Measurements from ENCODE around the gene EAF1. TPM values are rescaled to one million over a fixed set of nuclear protein-coding genes. Genes with fewer than 3 reads are reported as not detected.
"Not testable (repeated sequence)": the region's sequence is repeated elsewhere in the genome, so short reads cannot be mapped to it uniquely, and the experiment has no call there.

EAF1 gene
- total and polyA plus RNA-seq, 2 donors (not counting 1 experiment from before 2014, with no cell fraction given), result 8.3 to 19.8 TPM

GRCh38 chr3:15385901-15386653 lies 41.3 kb upstream of the EAF1 start:
- peak overlapping the region; percentile 32 for H3K4me3 Mint-ChIP-seq
- DNase-seq (no peak), ATAC-seq (ENCODE audit: low read depth) (no peak)
- H3K4me1 Mint-ChIP-seq, result peaks cover 85% of the 10 kb centered on the region
- Histone ChIP-seq H3K4me1 (ENCODE audit: control insufficient read depth in 2 of 2, insufficient read depth in 2 of 2, low read length in 2 of 2) (peaks cover 81 to 98% of the 10 kb centered on the region in 2 donors), H4K20me1 (ENCODE audit: control insufficient read depth, insufficient read depth, low read length, poor library complexity, severe bottlenecking) (no peaks in the 10 kb centered on the region), H3K27ac (ENCODE audit: low read length in 2 of 2) (peak overlapping the region; percentile 83 to 85), H3K4me3 (ENCODE audit: control extremely low read depth in 1 of 5, extremely low read depth in 1 of 5, insufficient read depth in 1 of 5, low read depth in 2 of 5, low read length in 4 of 5) (no peak overlapping the region), H3K27me3 (replicated peaks in 1 of 4; ENCODE audit: control extremely low read depth in 1 of 4, control insufficient read depth in 3 of 4, insufficient read depth in 4 of 4, low read length in 3 of 4) (no peaks in the 10 kb centered on the region), H3K4me2 (replicated peaks; ENCODE audit: low read depth, low read length, poor library complexity, severe bottlenecking) (peak overlapping the region; percentile 13), H3K9me3 (ENCODE audit: control extremely low read depth in 1 of 3, control insufficient read depth in 2 of 3, insufficient read depth in 1 of 3, low read length in 2 of 3) (peaks cover 0 to 7% (median 5%) of the 10 kb centered on the region in 3 donors), H3K36me3 (replicated peaks in 1 of 2; ENCODE audit: control extremely low read depth in 1 of 2, control insufficient read depth in 1 of 2, extremely low read depth in 1 of 2, insufficient read depth in 2 of 2, low read length in 1 of 2) (no peaks in the 10 kb centered on the region), H3K79me2 (ENCODE audit: control insufficient read depth, insufficient read depth, low read length) (peaks cover 14% of the 10 kb centered on the region), H3K9ac (ENCODE audit: low read length) (peak overlapping the region; percentile 25), H2AFZ (ENCODE audit: insufficient read depth, low read depth, low read length, poor library complexity, severe bottlenecking) (no peak overlapping the region)
- ChIA-PET CTCF (interaction anchor here (0.5 to 6.8 kb wide), 13 partner anchors 13 to 184 kb away, joined by 3 to 80 read pairs (median 9); partner anchors contain the start of genes CAPN7 and SH3BP5), POLR2A (interaction anchor here (0.6 kb wide), 1 partner anchor 61 kb away, joined by 4 read pairs; no protein-coding TSS in a partner anchor)
- no CpG with 5 or more reads among the region's 1 CpG for WGBS (ENCODE audit: insufficient coverage)
- H3K9me3 Mint-ChIP-seq (ENCODE audit: insufficient read depth), result no peaks in the 10 kb centered on the region
- intact Hi-C loops (cut with micrococcal nuclease), result loop anchor here (2.0 kb wide), 1 partner anchor 13 kb away; no protein-coding TSS in a partner anchor
- TF ChIP-seq EZH2 (IDR thresholded peaks at IDR 0.05; ENCODE audit: borderline replicate concordance, insufficient read depth, low read depth, low read length, poor library complexity, severe bottlenecking) (no peak), CTCF (IDR thresholded peaks at IDR 0.05) (no peak)
- peak overlapping the region; percentile 77 for H3K27ac Mint-ChIP-seq
- no peaks in the 10 kb centered on the region for H3K27me3 Mint-ChIP-seq

GRCh38 chr3:15386654-15386955 lies 40.8 kb upstream of the EAF1 start:
- DNase-seq; H3K27me3 ChIP-seq (replicated peaks in 1 of 4; ENCODE audit: control extremely low read depth in 1 of 4, control insufficient read depth in 3 of 4, insufficient read depth in 4 of 4, low read length in 3 of 4); H3K79me2 ChIP-seq (ENCODE audit: control insufficient read depth, insufficient read depth, low read length); H3K4me3 ChIP-seq (ENCODE audit: control extremely low read depth in 1 of 5, extremely low read depth in 1 of 5, insufficient read depth in 1 of 5, low read depth in 2 of 5, low read length in 4 of 5); H2AFZ ChIP-seq (ENCODE audit: insufficient read depth, low read depth, low read length, poor library complexity, severe bottlenecking); H3K9me3 Mint-ChIP-seq (ENCODE audit: insufficient read depth); H3K9me3 ChIP-seq (ENCODE audit: control extremely low read depth in 1 of 3, control insufficient read depth in 2 of 3, insufficient read depth in 1 of 3, low read length in 2 of 3); H3K9ac ChIP-seq (ENCODE audit: low read length); H3K36me3 ChIP-seq (replicated peaks in 1 of 2; ENCODE audit: control extremely low read depth in 1 of 2, control insufficient read depth in 1 of 2, extremely low read depth in 1 of 2, insufficient read depth in 2 of 2, low read length in 1 of 2); ATAC-seq (ENCODE audit: low read depth); intact Hi-C loops (cut with micrococcal nuclease); POLR2A ChIA-PET; H3K27me3 Mint-ChIP-seq; H4K20me1 ChIP-seq (ENCODE audit: control insufficient read depth, insufficient read depth, low read length, poor library complexity, severe bottlenecking): not testable (repeated sequence)
- Histone ChIP-seq H3K4me2 (replicated peaks; ENCODE audit: low read depth, low read length, poor library complexity, severe bottlenecking) (peak overlapping the region; percentile 6), H3K4me1 (ENCODE audit: control insufficient read depth in 2 of 2, insufficient read depth in 2 of 2, low read length in 2 of 2) (peaks cover 80 to 94% of the 10 kb centered on the region in 2 donors), H3K27ac (ENCODE audit: low read length in 2 of 2) (peak overlapping the region in 1 of 2 donors; percentile 85)
- CTCF ChIA-PET, result interaction anchor here (0.6 to 6.8 kb wide), 5 partner anchors 18 to 183 kb away, joined by 3 to 80 read pairs (median 4); no protein-coding TSS in a partner anchor
- H3K4me1 Mint-ChIP-seq, result peaks cover 82% of the 10 kb centered on the region
- H3K27ac Mint-ChIP-seq, result peak overlapping the region; percentile 63
- 100% methylated on average over 1 of the region's 5 CpGs for WGBS (ENCODE audit: insufficient coverage)
- peak overlapping the region; percentile 5 for H3K4me3 Mint-ChIP-seq

Data from B cell (primary cell).